Sigmoid colon (tissue), 7 donors: ENCODE results near the gene BTBD7. TPM values are rescaled to one million over a fixed set of nuclear protein-coding genes. Genes with fewer than 3 reads are reported as not detected.

Experiments
- DNase-seq: peaks from one replicate; pipeline ENCODE4 v3.0.0-alpha.2; 2019
- H3K27ac ChIP-seq, 4 donors: fragments of 200-600 bp; sonication (generic); one replicate each; pipeline ENCODE4 v1.5.1; 2016 to 2019; ENCODE audit warnings: mild to moderate bottlenecking in 1 of 4
- H3K27me3 ChIP-seq, 3 donors: fragments of 200-600 bp; sonication (generic); one replicate each; pipeline ENCODE4 v1.5.1; 2019; ENCODE audit warnings: mild to moderate bottlenecking in 1 of 3
- H3K36me3 ChIP-seq, 4 donors: fragments of 200-600 bp; sonication (generic); one replicate each; pipeline ENCODE4 v1.5.1; 2016 to 2019
- H3K4me1 ChIP-seq, 4 donors: fragments of 200-600 bp; sonication (generic); one replicate each; pipeline ENCODE4 v1.5.1; 2017 to 2019
- H3K4me3 ChIP-seq, 4 donors: fragments of 200-600 bp; sonication (generic); one replicate each; pipeline ENCODE4 v1.5.1; 2017 to 2019; ENCODE audit warnings: mild to moderate bottlenecking in 2 of 4, moderate library complexity in 1 of 4
- H3K9me3 ChIP-seq, 4 donors: fragments of 200-600 bp in 3 of 4; sonication (generic) in 3 of 4; one replicate each; pipeline versions ENCODE4 v1.5.1 to v1.6.1; 2013 to 2019
- EP300 ChIP-seq, 4 donors: sonication (generic); formaldehyde crosslinking; IDR thresholded peaks; one replicate each; pipeline ENCODE4 v1.6.1; 2017; ENCODE audit warnings: antibody characterized with exemption in 4 of 4
- POLR2A ChIP-seq, 2 donors: fragments of 450-650 bp; IDR thresholded peaks; one replicate each; pipeline ENCODE4 v1.6.1; 2016; ENCODE audit warnings: antibody characterized with exemption in 2 of 2, mild to moderate bottlenecking in 2 of 2, moderate library complexity in 2 of 2
- POLR2AphosphoS5 ChIP-seq, 4 donors: sonication (generic); formaldehyde crosslinking; IDR thresholded peaks; one replicate each; pipeline ENCODE4 v1.6.1; 2017; ENCODE audit warnings: antibody characterized with exemption in 4 of 4
- WGBS, 2 donors: extraction: QIAGEN DNeasy Blood & Tissue Kit; methylation state at CpG; one replicate each; pipeline ENCODE4 v1.1.7; 2013; 5-methylcytosine and 5-hydroxymethylcytosine counted together
- intact Hi-C: fragments of 100-400 bp; cut with DNase I; formaldehyde crosslinking; loops from one replicate; pipeline ENCODE4 v1.15.1; 2023
- polyA plus RNA-seq, 3 donors: library from polyadenylated mRNA; stranded (reverse); fragments of 200-250 nt; gene quantifications; one replicate each; pipeline ENCODE4 v1.2.3, GENCODE V29; 2013
- total RNA-seq, 4 donors: library from RNA; depleted of rRNA; stranded (reverse); fragments of >200 nt; gene quantifications; one replicate each; pipeline ENCODE4 v1.1.0, GENCODE V29; 2016
- TF ChIP-seq, protein P1 (sequence below), 4 experiments: fragments of 450-650 bp in 3 of 4; fragments of 200-600 bp in 1 of 4; IDR thresholded peaks; one replicate each; pipeline ENCODE4 v1.5.1; 2016 to 2019; ENCODE audit warnings: antibody characterized with exemption in 4 of 4, mild to moderate bottlenecking in 3 of 4, moderate library complexity in 2 of 4
- donor health status: healthy with polysubstance abuse.
- donor health status: Bipolar disorder and iron deficiency.
- donor health status: healthy.

BTBD7 gene
- total and polyA plus RNA-seq, 7 donors: 7.8 to 50.7 (median 30.3) TPM

DNA sequence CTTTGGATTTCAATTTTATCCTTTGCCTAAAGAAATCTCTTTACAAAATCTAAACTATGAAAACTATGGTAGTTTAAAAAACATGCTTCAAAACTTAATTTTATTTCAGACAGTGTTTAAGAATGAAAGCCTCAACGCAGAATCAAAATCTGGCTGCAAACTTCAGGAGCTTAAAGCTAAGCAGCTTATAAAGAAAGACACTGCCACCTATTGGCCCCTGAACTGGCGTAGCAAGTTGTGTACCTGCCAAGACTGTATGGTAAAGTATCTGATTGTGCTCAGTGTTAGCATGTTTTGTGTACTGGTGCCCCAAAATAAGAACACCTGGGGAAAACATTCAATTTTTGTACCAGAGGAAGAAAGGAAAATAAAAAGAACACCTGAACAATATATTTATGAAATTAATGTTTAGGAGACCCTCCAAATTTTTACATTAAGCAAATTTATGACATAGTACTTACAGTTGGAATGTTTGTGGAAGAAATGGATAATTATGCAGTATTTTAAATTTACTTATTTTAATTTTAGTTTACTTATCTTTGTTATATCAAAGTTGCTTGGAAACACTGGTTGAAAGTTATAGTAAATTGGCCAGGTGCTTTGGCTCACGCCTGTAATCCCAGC is 113.6 kb downstream of the BTBD7 start:
- no peak overlapping the region for H3K27ac ChIP-seq
- 44 to 63% methylated on average over 3 of the region's 3 CpGs for WGBS, 2 donors
- H3K27me3 ChIP-seq: no peaks in the 10 kb centered on the region
- TF ChIP-seq POLR2AphosphoS5 (IDR thresholded peaks at IDR 0.05): no peak
- TF ChIP-seq, protein P1, sequence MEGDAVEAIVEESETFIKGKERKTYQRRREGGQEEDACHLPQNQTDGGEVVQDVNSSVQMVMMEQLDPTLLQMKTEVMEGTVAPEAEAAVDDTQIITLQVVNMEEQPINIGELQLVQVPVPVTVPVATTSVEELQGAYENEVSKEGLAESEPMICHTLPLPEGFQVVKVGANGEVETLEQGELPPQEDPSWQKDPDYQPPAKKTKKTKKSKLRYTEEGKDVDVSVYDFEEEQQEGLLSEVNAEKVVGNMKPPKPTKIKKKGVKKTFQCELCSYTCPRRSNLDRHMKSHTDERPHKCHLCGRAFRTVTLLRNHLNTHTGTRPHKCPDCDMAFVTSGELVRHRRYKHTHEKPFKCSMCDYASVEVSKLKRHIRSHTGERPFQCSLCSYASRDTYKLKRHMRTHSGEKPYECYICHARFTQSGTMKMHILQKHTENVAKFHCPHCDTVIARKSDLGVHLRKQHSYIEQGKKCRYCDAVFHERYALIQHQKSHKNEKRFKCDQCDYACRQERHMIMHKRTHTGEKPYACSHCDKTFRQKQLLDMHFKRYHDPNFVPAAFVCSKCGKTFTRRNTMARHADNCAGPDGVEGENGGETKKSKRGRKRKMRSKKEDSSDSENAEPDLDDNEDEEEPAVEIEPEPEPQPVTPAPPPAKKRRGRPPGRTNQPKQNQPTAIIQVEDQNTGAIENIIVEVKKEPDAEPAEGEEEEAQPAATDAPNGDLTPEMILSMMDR (IDR thresholded peaks at IDR 0.05): peak in 1 of 4 experiments; percentile 32
- DNase-seq: no peak
- H3K9me3 ChIP-seq: no peaks in the 10 kb centered on the region
- no peaks in the 10 kb centered on the region for H3K4me1 ChIP-seq
- peaks cover 8 to 99% (median 47%) of the 10 kb centered on the region in 4 donors for H3K36me3 ChIP-seq
- no peak overlapping the region for H3K4me3 ChIP-seq
- intact Hi-C loops: no loop called here

DNA sequence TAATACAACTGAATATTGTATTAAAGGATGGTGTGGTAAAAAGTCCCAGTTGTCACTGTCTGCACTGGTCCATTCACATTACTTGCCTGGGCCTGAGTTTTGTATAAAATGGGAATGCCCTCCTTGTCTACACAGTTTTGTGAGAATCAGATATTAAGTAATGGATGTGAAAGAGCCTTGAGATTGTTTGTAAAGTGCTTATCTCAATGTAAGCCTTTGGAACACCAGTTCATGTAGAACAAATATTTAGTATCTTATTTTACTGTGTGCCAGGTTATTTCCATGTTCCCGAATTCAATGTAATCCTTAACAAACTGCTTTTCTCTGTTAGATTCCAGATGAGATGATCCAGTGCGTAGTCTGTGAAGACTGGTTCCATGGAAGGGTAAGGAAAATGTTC is 118.2 kb downstream of the BTBD7 start:
- WGBS, 2 donors: 85 to 90% methylated on average over 2 of the region's 2 CpGs
- intact Hi-C loops: no loop called here
- DNase-seq: no peak
- H3K36me3 ChIP-seq: peaks cover 7 to 93% (median 27%) of the 10 kb centered on the region in 4 donors
- no peak overlapping the region for H3K4me3 ChIP-seq
- H3K4me1 ChIP-seq: peaks cover 0 to 2% (median under 1%) of the 10 kb centered on the region in 4 donors
- no peak overlapping the region for H3K27ac ChIP-seq
- no peaks in the 10 kb centered on the region for H3K9me3 ChIP-seq
- H3K27me3 ChIP-seq: no peaks in the 10 kb centered on the region
- no peak for TF ChIP-seq POLR2A (IDR thresholded peaks at IDR 0.05)
- TF ChIP-seq, protein P1 (IDR thresholded peaks at IDR 0.05): no peak
- no peak for TF ChIP-seq POLR2AphosphoS5 (IDR thresholded peaks at IDR 0.05)

DNA sequence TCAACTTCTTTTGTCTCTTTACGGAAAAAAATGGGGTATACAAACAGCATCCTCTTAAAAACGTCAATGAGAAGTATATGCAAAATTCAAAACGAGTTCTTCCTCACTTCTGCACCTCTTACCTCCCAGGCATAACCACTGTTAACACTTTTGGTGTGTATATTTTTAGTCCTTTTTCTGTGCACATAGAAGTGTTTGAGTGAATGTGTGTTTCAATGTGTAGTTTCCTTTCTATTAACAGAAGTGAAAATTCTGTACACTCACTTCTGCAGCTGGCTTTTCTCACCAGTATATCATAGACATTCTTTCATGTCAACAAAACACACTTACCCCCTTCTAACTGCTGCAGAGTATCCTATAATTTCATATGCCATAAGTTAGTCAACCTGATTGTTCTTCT is 120.4 kb downstream of the BTBD7 start:
- H3K27ac ChIP-seq: no peak overlapping the region
- H3K9me3 ChIP-seq: no peaks in the 10 kb centered on the region
- 70 to 76% methylated on average over 3 of the region's 3 CpGs for WGBS, 2 donors
- H3K36me3 ChIP-seq: peaks cover 3 to 73% (median 21%) of the 10 kb centered on the region in 4 donors
- H3K27me3 ChIP-seq: no peaks in the 10 kb centered on the region
- H3K4me1 ChIP-seq: peaks cover 0 to 23% (median 17%) of the 10 kb centered on the region in 4 donors
- intact Hi-C loops: no loop called here
- DNase-seq: no peak
- no peak for TF ChIP-seq EP300 (IDR thresholded peaks at IDR 0.05)
- no peak for TF ChIP-seq POLR2AphosphoS5 (IDR thresholded peaks at IDR 0.05)
- TF ChIP-seq POLR2A (IDR thresholded peaks at IDR 0.05): no peak
- H3K4me3 ChIP-seq: no peak overlapping the region

DNA sequence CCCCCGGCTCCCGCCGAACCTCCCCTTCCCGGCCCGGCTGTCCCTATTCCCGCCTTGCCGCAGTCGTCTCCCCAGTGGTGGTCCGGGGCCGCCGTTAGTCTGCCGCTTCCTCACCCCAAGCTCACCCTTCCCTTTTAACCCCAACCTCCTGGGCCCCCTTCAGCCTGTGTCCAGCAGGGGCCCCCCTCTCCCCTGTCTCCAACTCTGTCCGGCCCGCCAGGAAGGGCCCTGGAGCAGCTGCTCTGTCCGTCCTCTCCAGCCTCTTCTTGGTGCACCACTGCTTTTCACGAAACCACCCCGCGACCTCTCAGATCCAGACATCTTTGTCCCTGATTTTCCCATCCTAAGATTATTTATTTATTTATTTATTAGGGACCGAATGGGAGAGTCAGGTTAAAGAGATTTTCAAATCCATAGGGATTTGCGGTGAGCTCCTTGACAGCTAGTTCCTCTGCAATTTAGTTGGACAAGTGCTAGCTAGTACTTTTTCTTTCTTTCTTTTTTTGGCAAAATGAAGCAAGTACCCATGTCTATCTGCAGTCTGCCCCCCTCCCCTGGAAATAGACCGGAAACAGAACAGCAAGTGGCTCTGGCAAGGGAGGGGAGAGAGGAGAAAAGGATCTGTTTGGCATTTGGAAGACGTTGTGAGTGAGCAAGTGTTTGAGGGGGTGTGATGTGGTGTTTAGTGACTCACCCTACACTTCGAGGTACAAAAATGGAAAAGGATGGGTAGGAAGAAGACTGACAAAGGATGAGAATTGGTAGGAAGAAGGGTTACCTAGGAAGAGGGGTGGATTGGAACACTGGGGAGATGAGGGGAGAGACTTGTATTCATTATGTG is 125.1 kb downstream of the BTBD7 start:
- WGBS, 2 donors: 0 to 1% methylated on average over 23 of the region's 23 CpGs
- Histone ChIP-seq H3K9me3 (no peaks in the 10 kb centered on the region), H3K4me1 (peaks cover 0 to 40% (median 33%) of the 10 kb centered on the region in 4 donors), H3K36me3 (peaks cover 3 to 25% (median 5%) of the 10 kb centered on the region in 4 donors), H3K4me3 (peak overlapping the region; percentile 65 to 90 (median 86)), H3K27ac (peak overlapping the region; percentile 87 to 94 (median 88)), H3K27me3 (no peaks in the 10 kb centered on the region)
- TF ChIP-seq POLR2A (IDR thresholded peaks at IDR 0.05): no peak
- TF ChIP-seq, protein P1 (IDR thresholded peaks at IDR 0.05): peak in 3 of 4 experiments; percentile 8 to 19 (median 16)
- intact Hi-C loops: loop anchor here (1.0 to 10.0 kb wide), 4 partner anchors 23 to 577 kb away; partner anchors contain the start of genes BTBD7, MOAP1 and PRIMA1
- DNase-seq: peak; percentile 80
